HG03108 (cell line): ENCODE measurements around the gene CDC5L.
A peak's percentile ranks its signal among the peaks of the same experiment; 100 is the strongest.
"Not testable (repeated sequence)": the region's sequence is repeated elsewhere in the genome, so short reads cannot be mapped to it uniquely, and the experiment has no call there.

Source experiments
- ATAC-seq: cut with Tn5 transposase; IDR thresholded peaks from one replicate; pipeline ENCODE4 v1.9.1; 2021; ENCODE audit warnings: moderate library complexity; ENCODE audit not compliant: unreplicated experiment

The CDC5L gene

DNA sequence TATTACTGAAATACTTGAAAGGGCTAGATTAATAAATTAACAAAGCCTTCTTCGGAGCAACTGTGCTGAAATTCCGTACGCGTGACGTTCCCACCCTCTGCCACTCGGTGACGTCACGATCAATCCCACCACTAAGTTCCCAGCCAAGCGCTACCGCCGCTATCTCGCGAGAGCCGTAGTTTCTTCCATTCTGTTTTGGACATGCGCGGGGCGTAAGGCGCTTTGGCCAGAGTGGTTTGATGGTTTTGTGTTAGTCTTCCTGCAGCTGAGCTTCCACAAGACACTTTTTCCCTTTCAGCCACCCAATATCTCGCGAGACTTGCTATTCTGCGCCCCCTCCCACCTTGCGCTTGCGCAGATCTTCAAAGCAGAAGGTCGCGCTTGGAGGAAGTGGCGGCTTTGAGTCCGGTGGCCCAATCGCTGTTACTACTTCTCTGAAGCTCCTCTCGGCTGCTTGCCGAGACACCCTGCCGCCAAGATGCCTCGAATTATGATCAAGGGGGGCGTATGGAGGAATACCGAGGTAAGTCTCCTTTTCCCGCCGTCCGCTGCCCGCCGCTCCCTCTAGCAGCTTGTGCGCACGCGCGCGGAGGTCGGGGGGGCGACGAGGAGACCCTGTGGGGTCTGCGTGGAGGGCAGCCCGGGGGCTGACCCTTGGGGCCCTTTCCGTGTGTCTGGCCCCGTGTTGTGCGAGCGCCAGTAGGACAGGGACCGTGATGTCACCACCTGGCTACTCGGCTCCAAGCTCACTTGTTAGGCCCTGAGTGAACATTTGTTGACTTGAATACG lies at the start of gene CDC5L:
CDC5L (plus strand) TSS at position 361 of the 789 bp plus-strand sequence; CDS start at position 479, 118 bp downstream.
- ATAC-seq = peak; percentile 94

DNA sequence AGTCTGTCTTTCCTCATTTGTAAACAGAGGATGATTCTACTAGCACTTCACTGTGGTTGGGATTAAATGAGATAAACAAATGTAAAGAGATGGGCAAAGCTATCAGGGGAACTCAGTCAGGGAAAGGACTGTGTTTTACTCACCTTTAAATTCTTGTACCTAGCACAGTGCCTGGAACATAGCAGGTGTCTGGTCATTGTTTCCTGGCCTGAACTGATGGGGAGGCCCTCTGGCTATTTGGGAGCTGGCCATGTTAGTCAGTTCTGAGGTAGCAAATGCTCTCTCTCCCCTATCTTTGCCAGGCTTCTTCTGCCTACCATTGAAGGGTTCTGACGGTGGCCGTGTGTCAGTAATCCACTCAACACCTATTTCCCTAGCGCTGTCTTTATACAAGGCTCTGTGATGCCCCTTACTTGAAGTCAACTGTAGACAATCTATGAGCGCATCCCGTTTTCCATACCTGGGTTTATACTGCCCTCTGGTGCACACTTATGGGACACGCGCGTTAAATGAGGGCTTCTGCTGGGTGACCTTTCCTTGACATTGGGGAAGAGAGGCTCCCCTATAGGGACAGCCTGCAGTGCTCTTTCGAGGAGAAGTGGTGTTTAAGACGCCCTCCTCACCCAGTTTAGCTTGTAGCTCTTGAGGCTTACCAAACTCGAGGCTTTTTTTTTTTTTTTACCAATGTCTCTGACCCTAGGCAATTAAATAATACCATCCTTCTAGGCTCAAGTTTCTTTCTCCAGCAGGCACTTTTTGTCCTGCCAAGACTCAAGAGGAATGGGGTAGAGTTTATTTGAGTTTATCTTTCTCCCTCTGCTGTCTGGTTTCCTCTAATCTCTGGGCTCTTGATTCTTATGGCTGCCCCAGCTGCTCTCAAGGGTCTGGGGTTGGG lies 49.0 kb upstream of the CDC5L start:
- no peak for ATAC-seq

DNA sequence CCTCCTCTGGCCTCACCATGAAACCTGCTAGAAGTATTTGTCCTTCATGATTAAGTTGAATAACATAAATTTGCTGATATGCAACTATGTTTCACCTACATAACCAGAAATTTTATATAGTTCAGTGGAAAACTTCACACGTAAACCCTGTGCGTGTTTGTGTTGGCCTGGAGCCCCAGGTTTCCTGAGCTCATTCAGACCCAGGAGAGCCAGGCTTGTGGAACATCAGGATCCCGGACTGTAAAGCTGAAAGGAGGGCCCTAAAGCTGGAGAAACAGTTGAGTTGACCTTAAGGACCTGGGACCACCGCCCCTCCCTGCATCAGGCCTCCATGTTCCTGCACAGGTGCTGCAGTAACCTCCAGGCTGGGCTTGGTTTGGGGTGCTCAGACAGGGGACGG lies 48.2 kb upstream of the CDC5L start:
- no peak for ATAC-seq

GRCh38 chr6:44339763-44340625 lies 47.5 kb upstream of the CDC5L start:
- ATAC-seq = no peak

DNA sequence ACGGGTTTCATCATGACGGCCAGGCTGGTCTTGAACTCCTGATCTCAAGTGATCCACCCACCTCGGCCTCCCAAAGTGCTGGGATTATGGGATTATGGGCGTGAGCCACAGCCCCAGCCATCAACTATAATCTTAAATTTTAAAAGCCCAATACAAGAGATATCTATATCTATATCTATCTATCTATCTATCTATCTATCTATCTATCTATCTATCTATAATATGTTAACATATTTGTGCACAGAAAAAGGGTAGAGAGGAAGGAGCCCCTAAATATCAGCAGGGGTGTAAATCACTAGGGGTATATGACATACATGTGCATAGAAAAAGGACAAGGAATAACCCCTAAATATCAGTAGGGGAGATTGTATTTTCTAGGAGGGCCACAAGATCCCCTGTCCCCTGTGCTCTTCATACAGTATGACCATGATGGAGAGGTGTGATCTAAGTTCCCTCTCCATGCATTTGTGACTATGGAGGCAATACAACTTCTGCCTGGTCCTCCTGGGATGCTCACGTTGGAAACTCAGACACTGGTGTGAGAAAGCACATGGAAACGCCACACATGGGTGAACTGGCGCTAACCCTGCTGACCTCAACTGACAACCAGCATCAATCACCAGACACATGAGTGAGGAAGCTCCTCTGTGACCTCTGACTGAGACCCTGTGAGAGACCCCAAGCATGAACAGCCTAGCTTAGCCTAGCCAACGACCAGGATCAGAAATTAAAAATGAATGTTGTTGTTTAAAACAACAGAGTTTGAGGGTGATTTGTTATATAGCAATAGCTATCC lies 46.2 kb upstream of the CDC5L start:
- no peak for ATAC-seq

DNA sequence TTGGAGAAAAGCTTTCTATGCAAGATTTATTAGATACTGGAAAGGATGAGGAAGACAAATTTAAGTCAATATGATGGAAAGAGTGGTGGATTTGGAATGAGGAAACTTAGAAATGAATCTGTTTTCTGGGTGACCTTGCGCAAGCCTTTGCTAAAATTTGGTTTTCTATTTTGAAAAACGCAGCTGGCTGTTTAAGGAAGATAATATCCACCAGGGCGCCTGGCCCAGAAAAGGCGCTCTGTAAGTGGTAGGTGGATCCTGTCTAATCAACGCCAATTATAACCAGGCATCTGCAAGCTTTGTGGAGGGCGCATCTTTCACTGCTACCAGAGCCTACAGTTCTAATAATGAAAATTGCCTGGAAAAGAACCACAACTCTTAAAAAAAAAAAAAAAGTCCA lies 45.5 kb upstream of the CDC5L start:
- ATAC-seq = no peak

DNA sequence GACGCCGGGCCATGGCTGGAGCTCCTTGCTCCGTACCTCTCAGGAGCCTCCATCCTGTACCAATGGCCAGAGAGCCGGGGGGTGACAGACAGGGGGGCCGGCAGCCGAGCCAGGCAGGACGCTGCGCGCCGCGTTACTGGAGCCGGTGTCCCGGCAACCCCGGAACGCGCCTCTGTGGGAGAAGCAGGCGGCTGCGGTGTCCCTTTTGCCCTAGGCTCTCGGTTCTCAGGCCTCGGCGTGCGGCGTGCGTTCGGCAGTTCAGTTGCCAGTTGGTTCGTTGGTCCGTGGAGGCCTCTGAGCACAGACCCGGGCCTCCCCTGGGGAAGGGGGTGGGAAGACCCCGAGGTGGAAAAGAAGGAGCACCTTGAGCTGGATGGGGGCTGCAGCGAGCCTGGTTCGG lies 45.0 kb upstream of the CDC5L start, which contains the start of gene SPATS1:
SPATS1 (plus strand) TSS at position 162 of the 400 bp plus-strand sequence. CDS start 446 bp downstream, outside the sequence.
- ATAC-seq = no peak

DNA sequence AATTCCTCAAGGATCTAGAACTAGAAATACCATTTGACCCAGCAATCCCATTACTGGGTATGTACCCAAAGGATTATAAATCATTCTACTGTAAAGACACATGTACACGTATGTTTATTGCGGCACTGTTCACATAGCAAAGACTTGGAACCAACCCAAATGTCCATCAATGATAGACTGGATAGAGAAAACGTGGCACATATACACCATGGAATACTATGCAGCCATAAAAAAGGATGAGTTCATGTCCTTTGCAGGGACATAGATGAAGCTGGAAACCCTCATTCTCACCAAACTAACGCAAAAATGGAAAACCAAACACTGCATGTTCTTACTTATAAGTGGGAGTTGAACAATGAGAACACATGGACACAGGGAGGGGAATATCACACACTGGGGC lies 40.7 kb upstream of the CDC5L start:
- ATAC-seq = not testable (repeated sequence)

DNA sequence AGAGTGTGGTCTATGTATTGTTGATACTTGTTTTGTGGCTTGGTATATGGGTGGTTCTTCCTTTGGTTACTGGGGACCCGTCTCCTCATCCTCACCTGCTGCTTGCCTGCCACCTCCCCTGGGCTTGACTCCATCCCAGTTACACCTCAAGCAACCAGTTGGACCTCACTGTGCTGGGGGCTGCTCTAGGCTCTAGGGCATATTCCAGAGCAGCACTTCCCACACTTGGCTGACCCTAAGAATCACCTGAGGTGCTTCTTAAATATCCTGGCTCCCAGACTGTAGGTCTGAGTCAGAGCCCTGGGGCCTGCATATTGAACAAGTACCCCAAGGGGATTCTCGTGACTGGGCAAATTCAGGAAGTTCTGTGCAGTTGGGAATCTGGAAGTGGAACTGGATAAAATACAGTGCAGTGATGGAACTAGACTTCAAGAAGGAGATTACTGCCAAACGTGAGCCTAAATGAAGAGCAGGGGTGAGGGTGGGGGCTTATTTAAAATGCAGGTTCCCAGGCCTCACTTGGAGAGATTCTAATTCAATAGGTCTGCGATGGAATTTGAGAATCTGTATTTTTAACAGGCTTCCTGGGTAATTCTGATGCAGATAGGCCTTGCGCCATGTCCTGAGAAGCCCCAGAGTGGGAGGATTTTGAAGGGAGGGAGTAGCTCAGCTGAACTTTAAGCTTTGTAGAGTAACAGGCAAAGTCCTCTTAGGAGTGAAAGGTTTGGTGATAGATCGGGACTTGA lies 37.4 kb upstream of the CDC5L start:
- no peak for ATAC-seq

- not testable (repeated sequence) for ATAC-seq
These were observed 36.9 kb upstream of the CDC5L start for GRCh38 chr6:44350650-44350994.

DNA sequence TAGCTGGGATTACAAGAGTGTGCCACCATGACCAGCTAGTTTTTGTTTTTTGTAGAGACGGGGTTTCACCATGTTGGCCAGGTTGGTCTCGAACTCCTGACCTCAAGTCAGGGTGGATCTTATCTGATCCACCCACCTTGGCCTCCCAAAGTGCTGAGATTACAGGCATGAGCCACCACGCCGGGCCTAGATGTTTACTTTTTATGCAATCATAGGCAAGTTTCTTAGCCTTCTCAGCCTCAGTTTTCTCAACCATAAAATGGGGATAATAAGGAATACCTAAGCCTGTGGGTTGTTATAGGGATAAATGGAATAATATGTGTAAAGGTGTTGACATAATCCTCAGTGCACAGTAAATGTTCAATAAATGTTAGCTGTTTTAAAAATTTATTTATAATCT lies 35.2 kb upstream of the CDC5L start:
- ATAC-seq = no peak

DNA sequence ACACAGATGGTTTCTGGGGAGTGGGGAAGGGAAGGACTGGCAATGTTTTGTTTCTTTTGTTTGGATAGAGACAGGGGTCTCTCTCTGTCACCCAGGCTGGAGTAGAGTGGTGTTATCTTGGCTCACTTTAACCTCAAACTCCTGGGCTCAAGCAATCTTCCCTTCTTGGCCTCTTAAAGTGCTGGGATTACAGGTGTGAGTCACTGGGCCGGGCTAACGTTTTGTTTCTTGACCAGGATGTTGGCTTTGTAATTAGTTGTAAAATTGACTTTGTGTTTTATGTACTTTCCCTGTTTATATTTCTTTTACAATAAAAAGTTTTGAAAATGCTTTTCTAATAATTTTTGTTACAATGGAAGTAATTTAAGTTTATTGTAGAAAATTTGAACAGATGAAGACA lies 34.2 kb upstream of the CDC5L start:
- no peak for ATAC-seq

DNA sequence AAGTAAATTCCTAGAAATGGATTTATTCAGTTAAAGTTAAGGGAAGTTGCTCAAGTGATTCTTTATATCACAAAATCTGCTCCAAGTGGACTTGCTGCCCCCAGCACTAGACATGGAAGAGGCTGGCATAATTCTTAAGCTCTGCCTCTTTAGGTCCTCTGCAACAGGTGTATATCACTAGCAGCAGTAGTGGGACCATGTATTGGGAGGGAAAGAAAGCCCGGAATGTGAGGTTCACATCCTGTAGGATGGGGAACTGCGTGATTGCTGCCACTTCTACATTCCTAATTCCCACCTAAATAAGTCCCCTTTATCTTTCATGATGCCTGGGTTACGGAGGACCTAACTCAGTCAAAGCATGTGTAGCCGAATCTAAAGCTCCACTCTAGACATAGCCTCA lies 31.9 kb upstream of the CDC5L start:
- ATAC-seq = no peak

DNA sequence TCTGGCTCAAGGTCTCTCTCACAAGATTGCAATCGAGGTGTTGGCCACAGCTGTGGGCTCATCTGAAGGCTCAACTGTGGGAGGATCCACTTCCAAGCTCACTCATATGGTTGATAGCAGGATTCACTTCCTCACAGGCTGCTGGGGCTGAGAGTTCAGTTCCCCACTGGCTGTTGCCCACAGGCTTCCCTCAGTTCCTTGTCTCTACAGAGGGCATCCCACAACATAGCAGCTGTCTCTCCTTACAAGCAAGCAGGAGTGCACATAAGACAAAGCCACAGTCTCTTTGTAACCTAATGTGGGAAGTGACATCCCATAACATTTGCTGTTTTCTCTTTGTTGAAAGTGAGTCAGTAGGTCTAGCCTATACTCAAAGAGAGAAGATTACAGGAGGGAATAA lies 31.0 kb upstream of the CDC5L start:
- ATAC-seq = no peak

GRCh38 chr6:44359973-44360372 lies 27.5 kb upstream of the CDC5L start:
- no peak for ATAC-seq

DNA sequence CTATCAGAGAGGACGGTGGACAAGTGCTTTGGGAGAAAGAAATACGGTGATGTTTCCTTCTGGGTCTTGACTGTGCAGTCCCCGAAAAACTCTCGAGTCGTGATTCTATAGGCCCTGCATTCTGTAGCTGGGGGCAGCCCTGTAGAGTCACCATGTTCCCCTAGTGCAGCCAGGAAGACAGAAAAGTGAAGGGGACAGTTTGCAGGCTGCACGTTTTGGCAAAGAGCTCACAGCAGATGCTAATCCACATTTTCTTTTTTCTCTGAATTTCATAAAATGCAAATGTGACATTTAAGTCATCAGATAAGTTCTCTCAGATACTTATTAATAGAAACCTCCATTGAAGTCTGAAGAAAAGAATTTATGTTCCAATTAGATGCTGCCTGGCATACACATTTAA lies 25.6 kb upstream of the CDC5L start:
- no peak for ATAC-seq

DNA sequence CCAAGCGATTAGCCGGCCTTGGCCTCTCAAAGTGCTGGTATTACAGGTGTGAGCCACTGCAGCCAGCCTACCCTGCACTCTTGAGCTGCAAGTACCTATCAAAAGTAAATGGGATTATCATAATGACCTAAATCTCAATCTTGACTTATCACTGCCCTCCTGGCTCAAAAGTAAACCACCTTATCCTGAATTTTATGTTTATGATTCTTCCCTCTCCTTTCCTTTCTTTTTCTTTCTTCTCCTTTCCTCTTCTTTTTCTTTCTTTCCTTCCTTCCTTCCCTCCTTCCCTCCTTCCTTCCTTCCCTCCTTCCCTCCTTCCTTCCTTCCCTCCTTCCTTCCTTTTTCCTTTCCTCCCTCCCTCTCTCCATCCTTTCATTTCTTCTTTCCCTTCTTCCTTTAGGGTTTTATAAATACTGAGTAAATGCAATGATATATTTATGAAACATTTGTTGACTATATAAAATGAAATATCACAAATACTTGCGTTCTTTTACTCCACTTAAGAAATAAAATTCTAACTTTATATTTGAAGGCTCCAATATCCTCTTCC lies 24.1 kb upstream of the CDC5L start:
- ATAC-seq = no peak

- ATAC-seq = no peak
These were observed 20.7 kb upstream of the CDC5L start for GRCh38 chr6:44366781-44367180.

GRCh38 chr6:44367681-44368080 lies 19.8 kb upstream of the CDC5L start:
- no peak for ATAC-seq
